GM18907 (cell line): ENCODE data around the gene PADI3.

Source experiments
- ATAC-seq: cut with Tn5 transposase; IDR thresholded peaks from one replicate; pipeline ENCODE4 v1.9.1; 2021; ENCODE audit warnings: mild to moderate bottlenecking, moderate library complexity; ENCODE audit not compliant: unreplicated experiment

PADI3 gene, protein sequence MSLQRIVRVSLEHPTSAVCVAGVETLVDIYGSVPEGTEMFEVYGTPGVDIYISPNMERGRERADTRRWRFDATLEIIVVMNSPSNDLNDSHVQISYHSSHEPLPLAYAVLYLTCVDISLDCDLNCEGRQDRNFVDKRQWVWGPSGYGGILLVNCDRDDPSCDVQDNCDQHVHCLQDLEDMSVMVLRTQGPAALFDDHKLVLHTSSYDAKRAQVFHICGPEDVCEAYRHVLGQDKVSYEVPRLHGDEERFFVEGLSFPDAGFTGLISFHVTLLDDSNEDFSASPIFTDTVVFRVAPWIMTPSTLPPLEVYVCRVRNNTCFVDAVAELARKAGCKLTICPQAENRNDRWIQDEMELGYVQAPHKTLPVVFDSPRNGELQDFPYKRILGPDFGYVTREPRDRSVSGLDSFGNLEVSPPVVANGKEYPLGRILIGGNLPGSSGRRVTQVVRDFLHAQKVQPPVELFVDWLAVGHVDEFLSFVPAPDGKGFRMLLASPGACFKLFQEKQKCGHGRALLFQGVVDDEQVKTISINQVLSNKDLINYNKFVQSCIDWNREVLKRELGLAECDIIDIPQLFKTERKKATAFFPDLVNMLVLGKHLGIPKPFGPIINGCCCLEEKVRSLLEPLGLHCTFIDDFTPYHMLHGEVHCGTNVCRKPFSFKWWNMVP

DNA sequence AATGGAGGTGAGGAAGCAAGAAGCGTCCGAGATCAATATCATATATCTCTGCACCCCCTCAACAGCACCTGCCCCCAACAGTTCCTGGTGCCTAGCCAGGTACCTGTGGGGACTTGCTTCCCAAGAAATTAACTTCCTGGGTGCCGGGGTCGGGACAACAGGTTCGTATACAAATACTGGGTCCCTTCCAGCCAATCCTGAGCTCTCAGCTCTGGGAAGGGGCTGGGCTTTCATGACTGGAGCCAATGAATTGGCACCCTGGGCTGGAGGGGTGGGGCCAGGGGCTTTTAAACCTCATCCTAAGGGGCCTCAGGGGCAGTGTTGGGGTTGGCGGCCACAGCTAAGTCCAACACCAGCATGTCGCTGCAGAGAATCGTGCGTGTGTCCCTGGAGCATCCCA lies at the start of gene PADI3:
Gene PADI3 (plus strand): TSS at position 318 of the 400 bp plus-strand sequence. CDS start 40 bp downstream, at position 358.
- ATAC-seq: no peak

DNA sequence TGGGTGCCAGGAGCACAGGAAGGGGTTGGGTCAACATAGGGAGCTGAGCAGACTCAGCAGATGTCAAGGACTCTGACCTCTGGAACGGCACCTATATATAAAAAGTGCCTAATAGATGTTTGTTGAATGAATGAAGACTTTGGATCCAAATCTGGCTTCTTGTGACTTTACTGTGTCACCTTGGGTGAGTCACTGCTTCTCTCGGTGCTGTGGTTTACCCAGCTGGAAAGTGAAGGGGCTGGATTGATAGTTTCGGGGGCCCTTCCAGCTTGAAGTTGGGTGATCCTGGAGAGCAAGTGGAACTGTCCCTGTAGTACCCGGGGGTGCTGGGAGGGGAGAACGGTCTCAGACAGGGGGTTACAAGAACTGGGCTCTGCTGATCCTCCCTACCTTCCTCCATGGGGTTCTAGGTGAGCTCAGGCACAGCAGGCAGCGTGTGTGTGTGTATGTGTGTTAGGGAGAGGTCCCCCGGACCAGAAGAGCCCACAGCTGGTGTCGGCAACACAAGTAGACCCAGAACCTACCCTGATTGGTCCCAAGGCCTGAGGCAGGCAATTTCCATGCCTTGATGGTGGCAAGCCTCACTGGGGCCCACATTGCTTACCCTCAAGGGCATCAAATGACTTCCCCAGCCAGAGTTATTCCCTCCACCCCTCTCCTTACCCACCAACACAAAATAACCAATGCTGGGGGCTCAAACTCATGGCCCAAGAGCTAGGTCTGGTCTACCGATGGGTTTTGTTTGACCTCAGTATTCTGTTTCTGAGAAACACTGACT lies 49.4 kb upstream of the PADI3 start:
- no peak for ATAC-seq

DNA sequence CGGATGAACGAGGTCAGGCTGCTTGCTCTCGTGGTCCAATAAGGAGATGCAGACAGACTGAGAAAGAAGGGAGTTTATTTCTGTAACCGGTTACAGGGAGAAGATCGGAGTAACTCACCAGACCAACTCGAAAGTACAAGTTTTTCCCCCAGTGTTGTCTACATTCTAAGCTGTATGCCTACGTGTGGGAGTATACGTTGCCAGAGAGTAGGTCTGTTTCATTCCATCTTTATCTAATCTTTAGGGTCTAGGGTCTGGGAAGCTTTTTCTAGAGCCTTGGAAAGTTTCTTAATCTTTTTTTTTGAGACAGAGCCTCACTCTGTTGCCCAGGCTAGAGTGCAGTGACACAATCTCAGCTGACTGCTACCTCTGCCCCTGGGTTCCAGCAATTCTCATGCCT lies 48.7 kb upstream of the PADI3 start:
- ATAC-seq: no peak

DNA sequence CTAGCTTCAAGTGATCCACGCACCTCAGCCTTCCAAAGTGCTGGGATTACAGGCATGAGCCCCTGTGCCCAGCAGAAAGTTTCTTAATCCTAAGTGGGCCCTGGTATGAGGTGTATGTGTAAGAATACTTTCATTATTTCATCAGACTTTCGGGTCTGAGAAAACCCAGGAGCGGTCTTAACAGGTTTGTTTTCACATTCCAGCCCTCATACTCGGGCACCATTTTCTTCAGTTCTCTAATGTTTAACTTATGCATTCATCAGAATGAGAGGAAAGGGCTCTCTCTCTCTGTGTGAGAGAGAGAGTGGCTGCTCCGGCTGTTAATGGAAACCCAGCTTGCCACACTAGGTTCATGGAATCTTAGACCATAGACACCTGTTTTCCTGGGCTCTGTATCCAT lies 48.1 kb upstream of the PADI3 start:
- no peak for ATAC-seq

DNA sequence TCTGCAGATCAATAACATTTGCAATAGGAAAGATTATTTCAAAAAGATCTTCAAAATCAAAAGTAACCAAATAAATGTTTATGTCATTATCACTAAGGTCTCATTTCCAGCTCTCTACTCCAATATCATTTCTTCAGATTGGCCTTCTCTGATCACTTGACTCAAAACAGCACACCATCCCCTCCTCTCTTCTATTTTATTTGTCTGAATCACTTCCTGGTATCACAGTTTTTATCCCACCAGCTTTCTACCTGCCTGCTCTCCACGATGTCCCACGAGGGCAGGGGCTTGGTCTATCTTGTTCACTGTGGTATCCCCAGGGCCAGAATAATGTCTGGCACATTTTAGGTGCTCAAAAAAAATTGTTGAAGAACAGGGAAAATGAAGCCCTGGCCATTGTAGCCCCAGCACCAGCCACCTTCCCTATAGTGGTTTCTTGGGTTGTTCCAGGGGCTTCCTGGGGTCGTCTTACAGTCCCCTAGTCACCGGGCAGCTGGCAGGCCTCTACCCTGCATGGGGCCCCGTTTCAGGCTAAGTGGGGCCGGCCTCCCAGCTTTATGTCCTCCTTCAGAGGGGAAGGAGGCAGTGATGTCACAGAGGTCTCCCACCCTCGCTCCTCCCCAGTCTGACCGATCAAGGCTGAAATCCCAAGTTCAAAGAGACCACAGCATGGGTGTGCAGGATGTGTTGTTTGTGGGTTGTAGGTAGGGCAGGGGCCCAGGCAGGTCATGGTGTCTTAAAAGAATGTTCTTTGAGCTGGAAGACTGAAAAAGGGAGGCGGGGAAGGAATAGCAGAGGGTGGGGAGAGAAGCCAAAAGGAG lies 47.5 kb upstream of the PADI3 start:
- ATAC-seq: no peak

DNA sequence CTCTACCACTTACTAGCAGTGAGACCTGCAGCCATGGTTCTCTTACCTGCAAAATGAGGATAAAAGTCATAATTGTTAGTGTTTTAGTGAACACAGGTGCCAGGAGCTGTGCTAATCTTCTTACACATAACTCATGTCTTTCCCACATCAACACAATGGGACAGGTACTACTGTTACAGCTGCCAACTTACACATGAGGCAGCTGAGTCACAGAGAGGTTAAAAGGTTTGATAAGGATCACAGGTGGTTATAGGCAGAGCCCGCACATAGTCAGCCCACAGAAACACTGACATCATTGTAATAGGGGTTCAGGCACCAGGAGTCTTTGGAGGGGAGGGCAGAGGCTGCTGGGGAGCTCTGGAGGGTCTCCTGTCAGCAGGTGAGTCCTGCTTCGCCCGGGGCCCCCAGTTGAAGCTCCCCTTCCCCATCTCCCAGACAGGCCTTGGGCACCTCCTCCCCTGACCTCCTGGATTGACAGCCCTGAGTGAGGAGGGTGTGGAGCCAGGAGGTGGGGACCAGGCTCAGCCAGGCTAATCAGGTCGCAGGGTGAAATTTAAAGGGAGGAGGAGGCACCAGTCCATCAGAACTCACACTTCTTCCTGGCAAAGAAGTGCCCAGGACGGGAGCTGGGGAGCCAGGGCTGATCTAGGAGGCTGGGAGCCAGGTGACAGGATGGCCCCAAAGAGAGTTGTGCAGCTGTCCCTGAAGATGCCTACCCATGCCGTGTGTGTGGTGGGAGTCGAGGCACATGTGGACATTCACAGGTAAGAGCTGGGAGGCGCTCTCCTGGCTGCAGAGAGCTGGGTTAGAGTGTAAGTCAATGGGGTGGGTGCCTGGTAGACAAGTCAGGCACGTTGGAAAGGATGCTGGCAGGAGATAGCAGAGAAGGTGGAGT lies 44.1 kb upstream of the PADI3 start, which contains the start of gene PADI1:
Gene PADI1 (plus strand): TSS at position 583 of the 895 bp plus-strand sequence. CDS start 90 bp downstream, at position 673.
- ATAC-seq: no peak

DNA sequence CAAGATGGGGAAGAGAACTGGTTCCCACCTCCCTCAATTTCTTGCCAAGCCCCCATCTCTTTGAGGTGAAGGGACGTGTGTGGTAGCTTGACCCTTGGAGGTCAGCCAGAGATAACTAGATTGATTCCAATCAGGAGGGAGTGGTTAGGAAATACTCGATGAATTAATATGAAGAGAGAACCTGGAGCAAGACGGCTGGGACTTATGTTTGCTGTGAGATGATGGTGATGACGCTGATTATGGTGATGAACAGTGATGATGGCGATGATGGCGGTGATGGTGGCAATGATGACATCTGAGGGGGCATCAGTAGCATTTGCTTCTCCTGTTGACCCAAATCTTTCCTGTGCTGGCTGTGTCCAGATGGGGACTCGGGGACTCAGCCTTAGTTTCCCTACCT lies 43.2 kb upstream of the PADI3 start:
- no peak for ATAC-seq

DNA sequence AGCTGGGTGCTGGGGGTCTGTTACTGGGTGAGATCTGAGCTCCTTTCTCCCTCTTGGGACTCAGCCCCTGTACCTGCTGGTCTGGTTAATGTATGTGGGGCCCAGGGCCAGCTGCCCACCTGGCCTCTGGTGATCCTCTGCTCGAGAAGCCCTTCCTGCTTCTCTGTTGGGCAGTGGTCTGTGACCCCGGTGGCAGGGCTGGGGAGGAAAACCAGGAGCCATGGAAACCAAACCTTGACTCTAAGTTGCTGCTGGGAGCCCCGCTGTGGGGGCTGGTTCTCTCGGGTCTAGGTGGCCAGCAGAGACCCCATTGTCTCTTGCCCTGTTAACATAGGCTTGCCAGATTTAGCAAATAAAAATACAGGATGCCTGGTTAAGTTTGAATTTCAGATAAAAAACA lies 42.7 kb upstream of the PADI3 start:
- no peak for ATAC-seq

DNA sequence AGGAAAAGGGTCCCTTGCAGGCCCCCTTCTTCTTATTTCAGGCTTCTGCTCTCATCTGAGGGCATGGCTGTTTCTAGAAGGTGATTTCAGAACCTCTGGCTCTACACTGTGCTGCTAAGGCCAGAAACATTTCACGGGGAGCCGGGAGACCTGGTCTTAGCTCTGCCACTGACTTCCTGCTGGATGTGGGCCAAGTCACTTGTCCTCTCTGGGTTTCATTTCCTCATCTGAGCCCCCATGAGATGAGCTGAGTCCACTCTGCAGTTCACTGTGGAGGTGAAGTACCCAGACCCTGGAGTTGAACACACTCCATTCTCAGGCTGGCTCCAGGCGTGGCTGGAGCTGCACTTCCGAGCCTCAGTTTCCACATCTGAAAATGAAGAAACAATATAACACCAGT lies 41.9 kb upstream of the PADI3 start:
- ATAC-seq: no peak

DNA sequence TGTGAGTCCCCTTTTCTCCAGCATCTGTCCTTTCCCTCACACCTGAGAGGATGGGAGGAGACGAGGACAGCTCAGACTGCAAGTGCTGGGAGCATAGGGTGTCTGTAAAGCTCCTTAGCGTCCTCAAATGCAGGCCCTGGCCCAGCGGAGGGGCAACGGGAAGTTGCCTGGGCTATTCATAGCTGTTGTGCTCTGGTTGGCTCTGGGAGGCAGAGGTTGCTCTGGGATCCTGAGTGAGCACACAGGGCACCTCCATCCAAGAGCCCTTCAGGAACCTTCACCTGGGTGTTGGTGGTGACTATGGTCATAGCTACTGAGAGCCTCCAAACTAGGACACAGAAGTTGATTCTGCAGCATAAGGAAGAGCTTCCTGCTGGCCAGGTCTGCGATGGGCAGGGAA lies 41.4 kb upstream of the PADI3 start:
- ATAC-seq: peak; percentile 6

DNA sequence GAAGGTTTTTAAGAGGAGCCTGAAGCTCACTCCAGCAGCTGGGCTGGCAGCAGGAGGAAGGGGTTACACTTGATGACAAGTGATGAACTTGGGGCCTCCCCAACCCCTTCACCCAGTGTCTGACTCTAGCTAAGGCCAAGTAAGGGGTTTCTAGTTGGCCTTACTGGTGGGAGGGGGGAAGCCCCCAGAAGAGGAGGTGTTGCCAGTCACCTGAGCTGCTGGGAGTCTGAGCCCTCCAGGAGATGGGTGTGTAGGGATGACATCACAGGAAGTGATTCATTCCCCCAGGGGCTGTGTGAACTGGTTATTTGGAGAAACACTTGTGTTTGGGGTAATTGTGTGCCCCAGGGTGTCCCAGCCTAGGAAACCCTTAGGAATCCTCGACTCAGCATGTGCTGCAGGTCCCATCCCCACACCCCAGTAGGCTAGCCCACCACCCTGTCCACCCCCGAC lies 40.9 kb upstream of the PADI3 start:
- peak; percentile 67 for ATAC-seq

DNA sequence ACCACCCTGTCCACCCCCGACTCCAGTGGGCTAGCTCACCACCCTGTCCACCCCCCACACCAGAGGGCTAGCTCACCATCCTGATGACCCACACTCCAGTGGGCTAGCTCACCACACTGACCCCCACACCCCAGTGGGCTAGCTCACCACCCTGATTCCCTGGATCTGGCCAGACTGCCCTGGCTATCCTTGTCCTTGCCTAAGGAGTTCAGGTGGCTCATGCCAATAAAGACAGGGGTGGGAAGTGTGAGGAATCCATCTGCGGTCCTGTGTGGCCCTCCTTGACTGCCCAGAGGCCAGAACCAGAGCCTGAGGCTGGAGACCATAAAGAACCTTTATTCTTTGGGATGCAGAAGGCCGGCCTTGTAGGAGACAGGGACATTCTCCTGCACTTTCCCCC lies 40.4 kb upstream of the PADI3 start:
- no peak for ATAC-seq

DNA sequence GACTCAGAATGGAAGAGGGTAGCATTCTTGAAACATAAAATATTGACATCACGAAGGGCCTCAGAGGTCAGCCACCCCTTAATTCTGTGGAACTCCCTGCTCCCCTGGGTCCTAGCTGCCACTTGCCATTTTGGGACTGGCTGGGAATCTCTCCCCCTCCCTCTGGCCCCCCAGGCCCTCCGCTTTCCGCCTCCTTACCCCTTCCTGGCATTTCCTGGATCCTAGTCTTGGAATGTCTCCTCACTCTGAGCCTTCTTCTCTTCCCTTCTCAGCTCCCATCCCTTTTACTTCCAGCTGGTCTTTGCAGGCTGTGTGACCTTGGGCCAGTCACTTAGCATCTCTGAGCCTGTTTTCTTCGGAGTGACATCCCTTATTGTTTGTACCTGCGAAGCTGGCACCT lies 39.5 kb upstream of the PADI3 start:
- ATAC-seq: no peak

DNA sequence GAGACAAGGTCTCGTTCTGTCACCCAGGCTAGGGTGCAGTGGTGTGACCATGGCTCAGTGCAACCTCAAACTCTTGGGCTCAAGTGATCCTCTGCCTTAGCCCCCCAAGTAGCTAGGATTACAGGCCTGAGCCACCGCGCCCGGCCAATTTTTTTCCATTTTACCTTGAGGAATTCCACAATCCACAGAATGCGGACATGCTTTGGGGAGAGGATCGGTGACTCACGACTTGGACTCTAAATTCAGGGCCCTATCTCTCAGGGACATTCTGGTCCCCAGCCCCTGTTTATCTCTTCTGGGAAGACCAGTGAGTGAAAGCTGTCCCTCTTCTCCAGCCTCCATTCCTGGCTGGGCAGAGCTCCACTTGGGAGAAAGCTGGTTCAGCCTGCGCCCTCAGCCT lies 38.7 kb upstream of the PADI3 start:
- no peak for ATAC-seq

DNA sequence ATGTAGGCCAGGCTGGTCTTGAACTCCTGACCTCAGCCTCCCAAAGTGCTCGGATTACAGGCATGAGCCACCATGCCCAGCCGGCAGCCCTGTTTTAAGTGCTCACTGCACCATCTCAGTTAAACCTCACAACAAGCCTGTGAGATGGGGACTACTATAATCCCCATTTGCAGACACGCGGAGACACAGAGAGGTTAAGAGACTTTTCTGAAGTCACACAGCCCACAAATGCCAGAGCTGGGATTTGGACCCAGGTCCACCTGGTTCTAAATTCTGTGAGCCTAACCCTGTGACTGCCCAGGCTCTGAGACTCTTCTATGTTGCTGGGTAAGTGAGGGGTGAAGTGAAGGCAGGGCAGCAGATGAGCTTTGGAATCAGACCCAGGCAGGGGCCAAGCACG lies 37.5 kb upstream of the PADI3 start:
- ATAC-seq: no peak

DNA sequence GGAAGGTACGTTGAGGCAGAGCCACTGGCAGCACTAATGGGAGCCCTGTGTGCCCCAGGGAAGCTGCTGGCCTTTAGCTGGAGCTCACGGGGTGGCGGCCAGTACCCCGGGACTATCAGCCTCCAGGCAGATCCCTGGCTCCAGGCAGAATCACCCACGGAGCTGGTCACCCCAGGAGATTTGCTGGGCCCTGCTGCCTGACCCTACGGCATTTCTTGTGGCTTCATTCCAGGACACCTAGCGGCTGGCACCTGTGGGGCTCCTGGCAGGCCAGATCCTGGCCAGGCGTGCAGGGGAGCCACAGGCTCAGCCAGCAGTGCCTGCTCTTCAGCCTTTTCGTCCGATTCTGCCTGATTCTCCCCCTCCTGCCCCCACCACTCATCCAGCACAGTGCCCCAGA lies 36.9 kb upstream of the PADI3 start:
- ATAC-seq: no peak

DNA sequence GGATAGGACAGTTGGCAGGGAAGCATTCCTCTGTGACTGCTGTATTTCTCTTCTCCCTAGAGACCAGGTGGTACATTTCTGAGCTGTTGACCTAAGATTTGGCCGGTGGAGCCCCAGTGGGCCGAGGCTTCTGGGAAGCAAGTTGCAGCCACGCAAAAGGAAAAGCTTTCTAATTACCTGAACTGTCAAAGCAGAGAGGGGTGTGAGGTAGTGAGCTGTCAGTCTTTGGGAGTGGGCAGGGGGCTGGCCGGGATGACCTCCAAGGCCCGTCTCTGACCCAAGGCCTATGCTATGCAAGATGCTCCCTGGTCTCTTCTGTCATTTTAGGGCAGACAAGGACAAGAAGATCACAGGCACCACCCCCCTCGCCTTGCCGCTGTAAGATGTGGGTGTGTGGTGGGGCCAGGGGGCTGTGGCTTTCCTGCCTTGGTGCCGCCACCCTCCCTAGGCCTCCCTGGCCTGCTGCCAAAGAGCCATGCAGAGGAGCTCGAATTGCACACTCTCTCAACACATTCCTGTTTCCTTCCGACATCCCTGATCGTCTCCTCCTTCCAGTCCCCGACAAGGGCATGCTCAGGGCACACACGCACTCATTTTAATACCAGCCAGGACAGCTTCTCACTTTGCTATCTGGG lies 36.3 kb upstream of the PADI3 start:
- ATAC-seq: no peak

DNA sequence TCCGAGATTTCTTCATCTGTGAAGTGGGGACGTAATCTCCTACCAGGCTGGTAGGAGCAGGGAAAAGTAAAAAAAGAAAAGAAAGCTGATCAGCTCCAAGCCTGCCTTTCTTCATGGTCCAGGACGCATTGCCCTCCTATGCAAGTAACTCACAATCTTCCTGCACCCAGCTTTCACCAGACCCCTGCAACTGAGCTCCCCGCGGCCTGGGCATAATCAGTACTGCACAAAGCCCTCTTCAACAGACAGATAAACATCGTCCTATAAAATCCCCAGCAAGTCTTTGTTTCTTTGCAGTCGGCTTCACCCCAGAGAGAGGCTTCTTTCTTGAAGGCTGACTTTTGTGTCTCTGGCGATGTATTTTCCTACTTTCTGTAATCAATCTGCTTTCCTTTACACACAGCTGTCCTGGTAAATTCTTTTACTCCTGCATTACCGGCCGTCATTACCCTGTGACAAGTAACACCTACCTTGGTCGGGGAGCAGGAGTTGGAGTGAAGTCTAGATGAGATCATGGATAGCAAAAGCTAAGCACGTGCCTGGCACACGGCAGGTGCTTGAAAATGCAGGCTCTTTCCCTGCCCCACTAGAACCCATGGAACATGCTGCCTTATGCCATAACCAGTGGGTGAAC lies 35.6 kb upstream of the PADI3 start:
- no peak for ATAC-seq

DNA sequence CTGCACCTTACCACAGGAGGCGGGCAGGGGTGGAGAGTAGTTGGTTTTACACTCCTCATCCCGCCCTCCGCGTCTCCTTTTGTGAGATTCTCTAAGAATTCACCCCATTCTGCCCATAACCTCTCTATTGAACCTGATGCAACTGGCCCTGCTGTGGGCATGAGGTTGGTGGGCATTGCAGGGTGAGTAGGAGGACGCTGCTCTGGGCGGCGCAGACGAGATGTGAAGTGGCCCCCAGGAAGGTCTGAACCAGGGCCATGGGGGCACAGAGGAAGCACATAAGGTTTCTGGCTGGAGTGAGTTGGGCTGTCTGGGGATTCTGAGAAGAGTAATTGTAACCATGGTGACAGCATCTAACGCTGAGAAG lies 35.1 kb upstream of the PADI3 start:
- no peak for ATAC-seq
